GM12878 (cell line): ENCODE results near the gene DOCK1. TPM values are rescaled to one million over a fixed set of nuclear protein-coding genes. Genes with fewer than 3 reads are reported as not detected.

ENCODE experiments used
- ATAC-seq: fragments of 200-7000 bp; cut with Tn5 transposase; 3 replicates; pipeline ENCODE4 v1.9.1; 2020; ENCODE audit warnings: mild to moderate bottlenecking, moderate library complexity
- BruUV-seq: library from RNA; stranded (reverse); fragments of 400-500 nt; replicated peaks from 2 replicates; lab custom pipeline; 2021; lab: Mats Ljungman, UMichigan
- CTCF ChIA-PET: fragments of 300-600 bp; sonication (Branson Sonifier 250); formaldehyde crosslinking; extraction: SDS; loops from one replicate; lab custom pipeline; 2021; ENCODE audit warnings: inconsistent platforms; lab: Yijun Ruan, JAX
- POLR2A ChIA-PET: fragments of 350-600 bp; formaldehyde crosslinking; extraction: SDS; loops from one replicate; lab custom pipeline; 2021; ENCODE audit warnings: inconsistent platforms; lab: Charles Lee
- RAD21 ChIA-PET: fragments of 300-600 bp; sonication (Branson Sonifier 250); formaldehyde crosslinking; loops from one replicate; lab custom pipeline; 2023; ENCODE audit warnings: antibody characterized with exemption; ENCODE audit not compliant: unreplicated experiment; lab: Charles Lee
- SMC1A ChIA-PET: fragments of 300-600 bp; sonication (Branson Sonifier 250); formaldehyde crosslinking; loops from one replicate; lab custom pipeline; 2023; ENCODE audit not compliant: unreplicated experiment, uncharacterized antibody; lab: Charles Lee
- DNase-seq: peaks from one replicate; pipeline ENCODE4 v3.0.0-alpha.2; 2011; ENCODE audit warnings: low read depth, low spot score
- FAIRE-seq: peaks from 3 replicates; lab custom pipeline; 2011; peaks lifted over from hg19 to GRCh38; lab: Jason Lieb, UNC
- H2AFZ ChIP-seq: 2 replicates; pipeline ENCODE4 v1.6.0; 2011; ENCODE audit warnings: low read depth, low read length, control low read depth; ENCODE audit not compliant: control insufficient read depth
- H3K27ac ChIP-seq: 2 replicates; pipeline ENCODE4 v1.5.1; 2011; ENCODE audit warnings: control low read depth; ENCODE audit not compliant: control insufficient read depth, insufficient read depth
- H3K27me3 ChIP-seq, 2 experiments: replicated peaks in 1 of 2; 2 replicates each; pipeline versions ENCODE4 v1.6.0 to v1.6.1; 2011; ENCODE audit warnings: low read length in 1 of 2; ENCODE audit not compliant: control insufficient read depth in 2 of 2, insufficient read depth in 2 of 2
- H3K36me3 ChIP-seq, 2 experiments: 2 replicates each; pipeline ENCODE4 v1.5.1; 2011; ENCODE audit warnings: low read length in 1 of 2; ENCODE audit not compliant: control insufficient read depth in 2 of 2, insufficient read depth in 2 of 2
- H3K4me1 ChIP-seq: 2 replicates; pipeline ENCODE4 v1.6.1; 2011; ENCODE audit warnings: mild to moderate bottlenecking, low read length, moderate library complexity, mixed read lengths; ENCODE audit not compliant: control insufficient read depth, insufficient read depth
- H3K4me2 ChIP-seq: 2 replicates; pipeline ENCODE4 v1.6.0; 2011; ENCODE audit warnings: control low read depth; ENCODE audit not compliant: control insufficient read depth, insufficient read depth
- H3K4me3 ChIP-seq: fragments of 200-600 bp; sonication (generic); 2 replicates; pipeline ENCODE4 v1.5.1; 2016
- H3K79me2 ChIP-seq: 2 replicates; pipeline ENCODE4 v1.6.0; 2011; ENCODE audit warnings: low read length; ENCODE audit not compliant: control insufficient read depth, insufficient read depth
- H3K9ac ChIP-seq: 2 replicates; pipeline ENCODE4 v1.8.0; 2011; ENCODE audit warnings: low read length, control low read depth, mixed read lengths; ENCODE audit not compliant: control insufficient read depth, insufficient read depth
- H3K9me3 ChIP-seq: replicated peaks from 3 replicates; pipeline ENCODE4 v1.5.1; 2011; ENCODE audit warnings: mild to moderate bottlenecking, low read length; ENCODE audit not compliant: control insufficient read depth, insufficient read depth
- H4K20me1 ChIP-seq: 2 replicates; pipeline ENCODE4 v1.6.0; 2011; ENCODE audit not compliant: control insufficient read depth, insufficient read depth
- CBX5 ChIP-seq: sonication (generic); IDR thresholded peaks from 2 replicates; pipeline ENCODE4 v1.6.1; 2016; ENCODE audit warnings: low read depth, moderate library complexity, mild to moderate bottlenecking, inconsistent platforms
- GABPA ChIP-seq: IDR thresholded peaks from 2 replicates; pipeline ENCODE4 v1.6.1; 2014; ENCODE audit warnings: antibody characterized with exemption, low read depth, mild to moderate bottlenecking, inconsistent platforms
- PBX3 ChIP-seq: IDR thresholded peaks from 2 replicates; pipeline ENCODE4 v1.6.1; 2011; ENCODE audit warnings: mild to moderate bottlenecking, low read depth, low read length, moderate library complexity; ENCODE audit not compliant: insufficient replicate concordance
- POLR2A ChIP-seq: IDR thresholded peaks from 2 replicates; pipeline ENCODE4 v1.6.1; 2011; ENCODE audit warnings: low read depth, mild to moderate bottlenecking, low read length
- POU2F2 ChIP-seq: IDR thresholded peaks from 3 replicates; pipeline ENCODE4 v1.6.1; 2011; ENCODE audit warnings: low read depth, mild to moderate bottlenecking, low read length, borderline replicate concordance
- SKIL ChIP-seq: fragments of 450-650 bp; IDR thresholded peaks from 2 replicates; pipeline ENCODE4 v1.6.1; 2017; ENCODE audit warnings: mild to moderate bottlenecking, low read depth, inconsistent platforms; ENCODE audit not compliant: poor library complexity, severe bottlenecking
- SMAD1 ChIP-seq: fragments of 450-650 bp; IDR thresholded peaks from 2 replicates; pipeline ENCODE4 v1.6.1; 2018; ENCODE audit warnings: mild to moderate bottlenecking, low read depth; ENCODE audit not compliant: partially characterized antibody
- SMARCA5 ChIP-seq: fragments of 450-650 bp; IDR thresholded peaks from 2 replicates; pipeline ENCODE4 v1.6.1; 2017; ENCODE audit warnings: mild to moderate bottlenecking
- WRNIP1 ChIP-seq: IDR thresholded peaks from 2 replicates; pipeline ENCODE4 v1.6.1; 2011; ENCODE audit warnings: low read depth, low read length, improper control_type of control experiment, borderline replicate concordance
- YBX1 ChIP-seq: fragments of 450-650 bp; IDR thresholded peaks from 2 replicates; pipeline ENCODE4 v1.6.1; 2016; ENCODE audit warnings: antibody characterized with exemption
- YY1 ChIP-seq: IDR thresholded peaks from 2 replicates; pipeline ENCODE4 v1.6.1; 2011; ENCODE audit warnings: low read depth, mild to moderate bottlenecking, low read length
- ZNF622 ChIP-seq: fragments of 450-650 bp; IDR thresholded peaks from 2 replicates; pipeline ENCODE4 v1.6.1; 2017; ENCODE audit warnings: mild to moderate bottlenecking, inconsistent platforms
- WGBS: methylation state at CpG from one replicate; pipeline ENCODE4 v1.1.6; 2016; ENCODE audit warnings: low lambda C conversion rate; ENCODE audit not compliant: insufficient replicate concordance, insufficient coverage; ENCODE audit errors: missing lambda C conversion rate; 5-methylcytosine and 5-hydroxymethylcytosine counted together
- in situ Hi-C: fragments of 300-500 bp; cut with MboI; formaldehyde crosslinking; loops from 9 replicates; pipeline ENCODE4 v1.14.3; 2018; ENCODE audit warnings: mixed read lengths
- intact Hi-C: fragments of 100-400 bp; cut with micrococcal nuclease; formaldehyde crosslinking; loops from one replicate; pipeline ENCODE4 v1.14.2; 2022; ENCODE audit not compliant: unreplicated experiment
- polyA plus RNA-seq, 11 experiments: library from polyadenylated mRNA; depleted of rRNA in 4 of 11; unstranded in 6 of 11; stranded (reverse) in 5 of 11; fragments of >200 nt; fragmentation: Nextera tagmentation in 4 of 11; fragmentation: Illumina TruSeq in 1 of 11; extraction: Ambion mirVana in 4 of 11; extraction: Trizol in 1 of 11; gene quantifications; 1 replicate in 1 of 11; 2 replicates in 10 of 11; pipeline versions ENCODE4 v1.2.1 to v1.2.3, GENCODE V29; 2011 to 2016; ENCODE audit warnings: inconsistent platforms in 2 of 11, missing spikeins in 2 of 11, low read depth in 1 of 11
- total RNA-seq, 4 experiments: library from RNA; depleted of rRNA in 3 of 4; stranded (reverse); fragments of >200 nt in 3 of 4; fragmentation: Illumina TruSeq in 1 of 4; extraction: Trizol in 1 of 4; gene quantifications; 2 replicates each; pipeline versions ENCODE4 v1.2.1 to v1.2.3, GENCODE V29; 2013 to 2021

The DOCK1 gene
- total and polyA plus RNA-seq, 10 of the 15 experiments (the other 5 are each of a cell fraction or from before 2014, with no cell fraction given), result 0.05 to 0.18 TPM; not detected in 8

- no peak for TF ChIP-seq CBX5
- no peak for TF ChIP-seq YBX1
These were observed 134.2 kb downstream of the DOCK1 start (continued) for GRCh38 chr10:127039435-127039834.

GRCh38 chr10:127040756-127041155, 135.5 kb downstream of the DOCK1 start:
- CTCF ChIA-PET, result no interaction called here
- no peaks in the 10 kb centered on the region for H4K20me1 ChIP-seq
- no peak for FAIRE-seq

GRCh38 chr10:127041552-127041951, 136.3 kb downstream of the DOCK1 start:
- FAIRE-seq (no peak), DNase-seq (no peak), ATAC-seq (no peak)
- CTCF ChIA-PET, result no interaction called here
- H3K4me1 ChIP-seq, result no peaks in the 10 kb centered on the region
- RAD21 ChIA-PET, result no interaction called here
- BruUV-seq, result no TSS peak
- no peak overlapping the region for H3K9ac ChIP-seq
- in situ Hi-C loops, result no loop called here
- no peaks in the 10 kb centered on the region for H3K27me3 ChIP-seq
- intact Hi-C loops, result no loop called here
- WGBS, result 61% methylated on average over 6 of the region's 6 CpGs
- H3K4me2 ChIP-seq, result no peak overlapping the region
- SMC1A ChIA-PET, result no interaction called here
- H3K36me3 ChIP-seq, result no peaks in the 10 kb centered on the region
- no peak overlapping the region for H3K27ac ChIP-seq
- H2AFZ ChIP-seq, result no peak overlapping the region
- no peak overlapping the region for H3K4me3 ChIP-seq
- no peaks in the 10 kb centered on the region for H4K20me1 ChIP-seq
- POLR2A ChIA-PET, result no interaction called here
- no peaks in the 10 kb centered on the region; the same call in 2 of the 3 replicates for H3K9me3 ChIP-seq
- H3K79me2 ChIP-seq, result no peaks in the 10 kb centered on the region
- TF ChIP-seq WRNIP1 (no peak), SKIL (no peak), PBX3 (no peak), SMAD1 (no peak), GABPA (no peak)

More at GRCh38 chr10:127040756-127041155, 135.5 kb downstream of the DOCK1 start:
- intact Hi-C loops, result no loop called here
- H3K4me2 ChIP-seq, result no peak overlapping the region
- RAD21 ChIA-PET, result no interaction called here
- no peak overlapping the region for H3K4me3 ChIP-seq
- 21% methylated on average over 4 of the region's 4 CpGs for WGBS
- H3K27ac ChIP-seq, result no peak overlapping the region
- POLR2A ChIA-PET, result no interaction called here
- SMC1A ChIA-PET, result no interaction called here
- no peaks in the 10 kb centered on the region; the same call in 2 of the 3 replicates for H3K9me3 ChIP-seq
- TF ChIP-seq POLR2A, result no peak
- no peak for TF ChIP-seq ZNF622
- no peak for TF ChIP-seq POU2F2
- no peak for TF ChIP-seq SMARCA5
- no peak for TF ChIP-seq YY1
- no peaks in the 10 kb centered on the region for H3K36me3 ChIP-seq
- in situ Hi-C loops, result no loop called here
- H2AFZ ChIP-seq, result no peak overlapping the region
- H3K79me2 ChIP-seq, result no peaks in the 10 kb centered on the region
- H3K4me1 ChIP-seq, result no peaks in the 10 kb centered on the region
- H3K9ac ChIP-seq, result no peak overlapping the region
- H3K27me3 ChIP-seq, result no peaks in the 10 kb centered on the region
- no peak for DNase-seq
- no peak for ATAC-seq
- no TSS peak for BruUV-seq
